Caco-2 (cell line): ENCODE results near the gene ZNF576. TPM values are rescaled to one million over a fixed set of nuclear protein-coding genes. Genes with fewer than 3 reads are reported as not detected.

ENCODE experiments used
- BruUV-seq: library from RNA; stranded (reverse); fragments of 400-500 nt; replicated peaks from 2 replicates; lab custom pipeline; 2021; lab: Mats Ljungman, UMichigan
- CTCF ChIA-PET: fragments of 300-600 bp; sonication (Branson Sonifier 250); formaldehyde crosslinking; loops from one replicate; lab custom pipeline; 2022; ENCODE audit warnings: antibody characterized with exemption; lab: Charles Lee
- POLR2A ChIA-PET: fragments of 300-600 bp; sonication (Branson Sonifier 250); formaldehyde crosslinking; loops from one replicate; lab custom pipeline; 2022; ENCODE audit warnings: antibody characterized with exemption; lab: Charles Lee
- DNase-seq, 2 experiments: peaks; one replicate each; pipeline versions ENCODE4 v3.0.0 to v3.0.0-alpha.2; 2020 to 2022
- H3K27me3 ChIP-seq: replicated peaks from 2 replicates; pipeline ENCODE4 v1.6.0; 2011; ENCODE audit warnings: low read length; ENCODE audit not compliant: control insufficient read depth, insufficient read depth
- H3K36me3 ChIP-seq: 2 replicates; pipeline ENCODE4 v1.5.1; 2011; ENCODE audit warnings: low read length; ENCODE audit not compliant: control insufficient read depth, insufficient read depth
- H3K4me1 ChIP-seq: fragments of 250-450 bp; sonication (Bioruptor Pico); 2 replicates; pipeline ENCODE4 v1.5.1; 2020; ENCODE audit warnings: mild to moderate bottlenecking
- H3K4me3 ChIP-seq: 2 replicates; pipeline ENCODE4 v1.5.1; 2011; ENCODE audit warnings: low read depth, mild to moderate bottlenecking, control low read depth, low read length
- H3K9me3 ChIP-seq: fragments of 250-450 bp; sonication (Bioruptor Pico); 2 replicates; pipeline ENCODE4 v1.5.1; 2020; ENCODE audit warnings: mild to moderate bottlenecking, moderate library complexity
- H3K27ac Mint-ChIP-seq: one replicate; pipeline ENCODE4 v1.8.0; 2022; ENCODE audit warnings: mixed read lengths; ENCODE audit not compliant: unreplicated experiment
- H3K27me3 Mint-ChIP-seq: one replicate; pipeline ENCODE4 v1.8.0; 2022; ENCODE audit warnings: mixed read lengths; ENCODE audit not compliant: insufficient read depth, unreplicated experiment
- H3K36me3 Mint-ChIP-seq: one replicate; pipeline ENCODE4 v1.8.0; 2022; ENCODE audit warnings: mild to moderate bottlenecking, mixed read lengths; ENCODE audit not compliant: insufficient read depth, unreplicated experiment
- H3K4me1 Mint-ChIP-seq: one replicate; pipeline ENCODE4 v1.8.0; 2022; ENCODE audit warnings: low read depth, mixed read lengths; ENCODE audit not compliant: unreplicated experiment
- H3K4me3 Mint-ChIP-seq: one replicate; pipeline ENCODE4 v1.8.0; 2022; ENCODE audit warnings: mild to moderate bottlenecking, moderate library complexity, mixed read lengths; ENCODE audit not compliant: unreplicated experiment
- H3K9me3 Mint-ChIP-seq: one replicate; pipeline ENCODE4 v1.8.0; 2022; ENCODE audit warnings: mixed read lengths; ENCODE audit not compliant: unreplicated experiment
- CTCF ChIP-seq, 2 experiments: fragments of 200-600 bp in 1 of 2; IDR thresholded peaks; 1 replicate in 1 of 2; 2 replicates in 1 of 2; pipeline versions ENCODE4 v1.5.1 to v1.8.0; 2011 to 2022; ENCODE audit warnings: antibody characterized with exemption in 1 of 2, control low read depth in 1 of 2, inconsistent platforms in 1 of 2, low read depth in 1 of 2, low read length in 1 of 2, mild to moderate bottlenecking in 1 of 2, moderate library complexity in 1 of 2; ENCODE audit not compliant: insufficient read depth in 1 of 2, severe bottlenecking in 1 of 2, unreplicated experiment in 1 of 2
- intact Hi-C: fragments of 100-400 bp; cut with micrococcal nuclease; formaldehyde crosslinking; loops from one replicate; pipeline ENCODE4 v1.10.0; 2022; ENCODE audit not compliant: unreplicated experiment
- total RNA-seq: library from RNA; stranded (reverse); gene quantifications from 2 replicates; pipeline ENCODE4 v1.2.3, GENCODE V29; 2022

ZNF576 gene
- total RNA-seq, 1 experiment from 2014 or later = 13.2 TPM

DNA sequence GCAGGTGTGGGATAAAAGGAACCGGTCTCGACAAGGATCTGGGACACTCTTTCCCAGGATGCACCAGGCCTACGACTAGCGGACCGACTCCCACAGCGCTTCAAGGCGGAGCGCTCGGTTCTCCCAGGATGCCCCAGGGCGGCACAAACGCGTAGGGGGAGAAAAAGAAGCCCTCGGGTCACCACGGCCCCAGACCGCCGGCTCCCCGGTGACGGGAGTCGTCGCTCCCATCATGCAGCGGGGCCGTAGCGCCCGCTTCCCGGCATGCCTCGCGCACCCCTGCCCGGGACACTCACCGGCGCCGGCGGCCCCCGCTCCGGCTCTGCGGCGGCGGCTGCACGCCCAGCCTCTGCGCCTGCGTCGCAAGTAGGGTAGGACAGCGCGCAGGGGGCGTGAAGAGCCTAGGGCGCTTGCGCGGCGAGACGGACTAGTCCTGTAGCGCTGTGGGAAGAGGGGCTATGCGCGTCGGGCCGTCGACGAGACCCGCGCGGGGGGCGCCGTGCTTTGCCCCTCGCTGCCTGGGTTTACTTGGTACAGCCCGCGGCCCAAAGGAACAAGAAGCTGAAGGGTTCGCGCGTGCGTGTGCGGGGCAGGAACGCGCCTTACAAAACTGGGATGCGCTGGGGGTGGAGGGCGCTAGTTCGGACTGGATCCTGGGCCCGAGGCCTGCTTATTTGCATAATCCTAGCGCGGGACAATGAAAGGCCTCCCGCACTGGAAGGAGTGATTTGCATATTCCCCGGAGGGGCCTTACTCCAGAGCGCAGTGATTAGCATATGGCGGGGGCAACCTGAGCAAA lies 23.1 kb downstream of the ZNF576 start, which contains the start of gene ZNF428:
TSS of gene ZNF428 (minus strand) at position 368 of the 799 bp plus-strand sequence. CDS start 5,325 bp downstream, outside the sequence.
- ChIA-PET CTCF (no interaction called here), POLR2A (interaction anchor here (1.7 kb wide), 1 partner anchor 49 kb away, joined by 4 read pairs; no protein-coding TSS in a partner anchor)
- H3K4me1 Mint-ChIP-seq = peaks cover 8% of the 10 kb centered on the region
- intact Hi-C loops = loop anchor here (1.0 to 2.0 kb wide), 3 partner anchors 15 to 49 kb away; partner anchors contain the start of genes IRGQ and ZNF576
- no peaks in the 10 kb centered on the region for H3K36me3 ChIP-seq
- no peaks in the 10 kb centered on the region for H3K27me3 ChIP-seq
- peak within 1 kb of the TSS; percentile 96 for H3K4me3 Mint-ChIP-seq
- BruUV-seq = no TSS peak
- no peaks in the 10 kb centered on the region for H3K9me3 Mint-ChIP-seq
- H3K4me3 ChIP-seq = peak within 1 kb of the TSS; percentile 90
- TF ChIP-seq CTCF (IDR thresholded peaks at IDR 0.05; ENCODE audit: insufficient read depth in 1 of 2, low read depth in 1 of 2, low read length in 1 of 2, severe bottlenecking in 1 of 2, unreplicated experiment in 1 of 2) = no peak
- H3K27ac Mint-ChIP-seq = peak within 1 kb of the TSS; percentile 100
- H3K4me1 ChIP-seq = peaks cover 4% of the 10 kb centered on the region; the same call in 1 of the 2 replicates
- peak; percentile 91 to 95 for DNase-seq
- H3K9me3 ChIP-seq = no peaks in the 10 kb centered on the region
- peaks cover 22% of the 10 kb centered on the region for H3K36me3 Mint-ChIP-seq
- H3K27me3 Mint-ChIP-seq = no peaks in the 10 kb centered on the region

DNA sequence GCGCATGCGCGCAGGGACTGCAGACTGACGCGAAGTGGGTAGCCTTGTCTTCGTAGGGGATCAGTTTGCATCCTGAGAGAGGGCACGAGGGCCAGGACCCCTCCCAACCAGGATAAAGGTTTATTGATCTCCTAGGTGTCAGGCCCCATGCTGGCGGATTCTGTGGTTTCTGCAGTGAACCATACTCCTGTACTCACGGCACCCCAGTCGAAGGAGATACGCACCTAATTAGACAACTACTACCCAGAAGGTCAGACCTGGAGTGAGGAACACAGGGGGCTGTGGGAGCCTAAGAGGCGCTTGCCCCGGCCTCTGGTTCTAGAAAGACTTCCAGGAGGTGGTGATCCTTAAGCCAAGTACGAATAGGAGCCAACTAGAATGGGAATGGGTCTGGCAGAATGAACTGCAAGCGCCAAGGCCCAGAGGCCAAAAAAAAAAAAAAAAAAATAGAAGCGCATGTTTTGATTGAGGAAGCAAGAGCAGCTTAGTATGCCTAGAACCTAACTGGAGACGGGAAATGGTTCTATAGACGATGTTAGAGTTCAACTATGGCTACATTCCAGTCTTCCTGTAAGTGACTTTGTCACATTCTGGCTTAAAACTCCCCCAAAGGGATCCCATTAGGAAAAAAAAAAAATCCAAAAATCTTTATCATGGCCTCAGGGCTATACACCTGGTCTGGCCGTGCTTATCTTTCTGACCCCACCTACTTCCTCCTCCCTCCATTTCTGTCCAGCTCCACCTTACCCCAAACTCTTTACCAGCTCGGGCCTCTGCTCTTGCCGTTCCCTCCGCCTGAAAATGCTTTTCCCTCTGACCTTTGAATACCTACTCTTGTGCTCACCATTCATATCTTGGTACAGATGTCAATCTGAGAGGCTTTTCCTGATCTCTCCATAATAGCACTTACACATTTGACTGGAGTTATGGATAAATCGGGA lies 23.9 kb downstream of the ZNF576 start:
- CTCF ChIA-PET = no interaction called here
- Histone ChIP-seq H3K4me1 (peaks cover 4% of the 10 kb centered on the region; the same call in 1 of the 2 replicates), H3K4me3 (peak overlapping the region; percentile 90), H3K9me3 (no peaks in the 10 kb centered on the region), H3K27me3 (no peaks in the 10 kb centered on the region), H3K36me3 (no peaks in the 10 kb centered on the region)
- no peak for TF ChIP-seq CTCF (IDR thresholded peaks at IDR 0.05; ENCODE audit: insufficient read depth in 1 of 2, low read depth in 1 of 2, low read length in 1 of 2, severe bottlenecking in 1 of 2, unreplicated experiment in 1 of 2)
- POLR2A ChIA-PET = interaction anchor here (1.7 kb wide), 1 partner anchor 48 kb away, joined by 4 read pairs; no protein-coding TSS in a partner anchor
- Mint-ChIP-seq H3K9me3 (no peaks in the 10 kb centered on the region), H3K36me3 (peaks cover 22% of the 10 kb centered on the region), H3K4me1 (peaks cover 8% of the 10 kb centered on the region), H3K27me3 (no peaks in the 10 kb centered on the region), H3K4me3 (peak overlapping the region; percentile 96), H3K27ac (peak overlapping the region; percentile 100)
- no peak for DNase-seq
- intact Hi-C loops = no loop called here
- TSS peak; percentile 75 for BruUV-seq

DNA sequence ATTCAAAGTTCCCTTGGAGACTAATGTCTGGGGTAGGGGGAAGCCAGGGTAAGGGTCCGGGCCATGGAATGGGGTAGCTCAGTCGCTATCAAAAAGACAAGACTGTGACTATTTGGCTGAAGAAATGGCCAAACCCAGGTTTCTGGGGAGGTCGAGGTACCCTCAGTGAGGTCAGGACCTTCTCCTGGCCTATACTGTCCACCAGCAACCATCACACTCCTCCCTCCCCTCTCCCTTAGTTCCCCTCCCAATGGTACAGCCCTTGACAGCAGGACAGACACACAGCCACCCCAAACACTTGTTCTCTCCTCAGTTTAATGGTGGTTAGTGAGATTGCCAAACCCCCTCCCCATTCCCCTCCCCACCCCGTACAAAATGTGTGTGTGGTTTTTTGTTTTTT lies 25.7 kb downstream of the ZNF576 start:
- H3K27me3 ChIP-seq = no peaks in the 10 kb centered on the region
- POLR2A ChIA-PET = no interaction called here

More for the DNA sequence above, 25.7 kb downstream of the ZNF576 start:
- intact Hi-C loops = no loop called here
- DNase-seq = no peak
- no peaks in the 10 kb centered on the region for H3K36me3 ChIP-seq
- peaks cover 8% of the 10 kb centered on the region for H3K4me1 Mint-ChIP-seq
- peaks cover 4% of the 10 kb centered on the region; the same call in 1 of the 2 replicates for H3K4me1 ChIP-seq
- CTCF ChIA-PET = no interaction called here
- BruUV-seq = no TSS peak
- H3K4me3 ChIP-seq = no peak overlapping the region
- no peak for TF ChIP-seq CTCF (IDR thresholded peaks at IDR 0.05; ENCODE audit: insufficient read depth in 1 of 2, low read depth in 1 of 2, low read length in 1 of 2, severe bottlenecking in 1 of 2, unreplicated experiment in 1 of 2)
- no peaks in the 10 kb centered on the region for H3K9me3 Mint-ChIP-seq
- H3K27me3 Mint-ChIP-seq = no peaks in the 10 kb centered on the region
- H3K27ac Mint-ChIP-seq = no peak overlapping the region
- no peak overlapping the region for H3K4me3 Mint-ChIP-seq
- no peaks in the 10 kb centered on the region for H3K9me3 ChIP-seq
- H3K36me3 Mint-ChIP-seq = peaks cover 22% of the 10 kb centered on the region
